ENCODE data around the gene MTIF3. TPM values are rescaled to one million over a fixed set of nuclear protein-coding genes. Genes with fewer than 3 reads are reported as not detected.

MTIF3 gene
- polyA plus RNA-seq, 1 donor from 2014 or later, result 66.5 TPM

DNA sequence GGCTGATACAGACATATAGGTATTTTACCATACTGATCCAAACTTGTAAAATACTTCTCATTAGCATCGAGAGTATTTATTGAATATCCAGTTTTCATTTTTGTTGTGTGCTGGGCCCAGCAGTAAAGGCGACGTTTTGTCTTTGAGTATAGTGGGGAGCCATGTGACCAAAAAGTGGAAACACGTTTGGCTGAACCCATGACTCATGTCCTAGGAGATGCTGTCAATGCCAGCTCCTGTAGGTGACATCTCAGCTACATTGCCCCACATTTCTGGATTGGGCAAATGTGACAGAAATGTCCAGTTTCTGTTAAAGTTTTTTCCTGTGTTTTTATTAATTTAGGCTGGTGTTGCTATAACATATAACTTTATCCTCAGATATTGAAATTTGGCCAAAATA lies 52.0 kb downstream of the MTIF3 start:
- no peaks in the 10 kb centered on the region for H4K20me1 ChIP-seq (ENCODE audit: insufficient read depth)
- H3K4me2 ChIP-seq (ENCODE audit: low read length), result no peak overlapping the region
- H3K36me3 ChIP-seq (ENCODE audit: insufficient read depth, low read length), result no peaks in the 10 kb centered on the region
- no peak overlapping the region for H3K27ac ChIP-seq (ENCODE audit: low read length)
- TF ChIP-seq CTCF (IDR thresholded peaks at IDR 0.05; ENCODE audit: poor library complexity, severe bottlenecking), result no peak
- no peak for TF ChIP-seq MXI1 (conservative IDR thresholded peaks at IDR 0.05; ENCODE audit: poor library complexity, severe bottlenecking)
- TF ChIP-seq RAD21 (conservative IDR thresholded peaks at IDR 0.05), result no peak
- no peak for TF ChIP-seq REST (IDR thresholded peaks at IDR 0.05; ENCODE audit: borderline replicate concordance)
- no peak for TF ChIP-seq SMC3 (conservative IDR thresholded peaks at IDR 0.05; ENCODE audit: poor library complexity)
- TF ChIP-seq EZH2 (IDR thresholded peaks at IDR 0.05; ENCODE audit: borderline replicate concordance, insufficient read depth, low read length, poor library complexity, severe bottlenecking), result no peak
- TF ChIP-seq EP300 (conservative IDR thresholded peaks at IDR 0.05; ENCODE audit: poor library complexity, severe bottlenecking), result no peak
- H3K79me2 ChIP-seq (replicated peaks; ENCODE audit: insufficient read depth, low read length), result no peaks in the 10 kb centered on the region
- H3K27me3 ChIP-seq (ENCODE audit: insufficient read depth, low read depth, low read length), result no peaks in the 10 kb centered on the region
- H3K9me3 ChIP-seq (ENCODE audit: low read length), result no peaks in the 10 kb centered on the region
- H3F3A ChIP-seq (ENCODE audit: insufficient read depth, low read length, poor library complexity, severe bottlenecking), result no peaks in the 10 kb centered on the region
- H3K9me2 ChIP-seq (ENCODE audit: insufficient read depth, low read length), result no peaks in the 10 kb centered on the region
- H3K4me3 ChIP-seq (ENCODE audit: low read length), result no peak overlapping the region
- H2AFZ ChIP-seq (ENCODE audit: low read depth, low read length), result no peak overlapping the region
- H3K9ac ChIP-seq (ENCODE audit: low read length), result no peak overlapping the region

- TF ChIP-seq MXI1 (conservative IDR thresholded peaks at IDR 0.05; ENCODE audit: poor library complexity, severe bottlenecking) (no peak), RAD21 (conservative IDR thresholded peaks at IDR 0.05) (no peak), POLR2AphosphoS5 (IDR thresholded peaks at IDR 0.05) (no peak)
- H2AFZ ChIP-seq (ENCODE audit: low read depth, low read length), result no peak overlapping the region
Measured at GRCh38 chr13:27396252-27396846, 54.0 kb downstream of the MTIF3 start.

More at GRCh38 chr13:27396252-27396846, 54.0 kb downstream of the MTIF3 start:
- Histone ChIP-seq H3K4me2 (ENCODE audit: low read length) (no peak overlapping the region), H3K4me3 (ENCODE audit: low read length) (no peak overlapping the region), H3F3A (ENCODE audit: insufficient read depth, low read length, poor library complexity, severe bottlenecking) (no peaks in the 10 kb centered on the region), H3K79me2 (replicated peaks; ENCODE audit: insufficient read depth, low read length) (no peaks in the 10 kb centered on the region), H3K36me3 (ENCODE audit: insufficient read depth, low read length) (no peaks in the 10 kb centered on the region), H3K9ac (ENCODE audit: low read length) (no peak overlapping the region), H3K27ac (ENCODE audit: low read length) (no peak overlapping the region), H3K9me3 (ENCODE audit: low read length) (no peaks in the 10 kb centered on the region), H3K27me3 (ENCODE audit: insufficient read depth, low read depth, low read length) (no peaks in the 10 kb centered on the region), H4K20me1 (ENCODE audit: insufficient read depth) (no peaks in the 10 kb centered on the region), H3K9me2 (ENCODE audit: insufficient read depth, low read length) (no peaks in the 10 kb centered on the region)

Measured in neural cell (in vitro differentiated cells).